Pancreas (tissue), 10 donors: ENCODE measurements around the gene DMAC2. TPM values are rescaled to one million over a fixed set of nuclear protein-coding genes. Genes with fewer than 3 reads are reported as not detected.

Experiments used
- ATAC-seq, 4 donors: fragments of 200-7000 bp; cut with Tn5 transposase; one replicate each; pipeline versions ENCODE4 v1.8.0 to v1.9.1; 2020; ENCODE audit warnings: mild to moderate bottlenecking in 4 of 4, moderate library complexity in 4 of 4
- DNase-seq, 6 donors: peaks; one replicate each; pipeline ENCODE4 v3.0.0-alpha.2; 2020
- FAIRE-seq: peaks from 2 replicates; lab custom pipeline; 2012; peaks lifted over from hg19 to GRCh38; lab: Jason Lieb, UNC
- H3K27ac ChIP-seq, 4 donors: fragments of 200-600 bp; sonication (generic); 1 replicate in 3 of 4; 2 replicates in 1 of 4; pipeline versions ENCODE4 v1.5.0 to v1.8.0; 2020
- H3K27me3 ChIP-seq, 4 donors: fragments of 200-600 bp; one replicate each; pipeline ENCODE4 v1.8.0; 2021
- H3K36me3 ChIP-seq, 3 donors: fragments of 200-600 bp; sonication (generic) in 1 of 3; one replicate each; pipeline versions ENCODE4 v1.5.0 to v1.8.0; 2020 to 2021
- H3K4me1 ChIP-seq, 3 donors: fragments of 200-600 bp; one replicate each; pipeline ENCODE4 v1.8.0; 2021
- H3K4me3 ChIP-seq, 4 donors: fragments of 200-600 bp; sonication (generic) in 2 of 4; one replicate each; pipeline versions ENCODE4 v1.5.0 to v1.8.0; 2020 to 2021
- H3K9me3 ChIP-seq, 4 donors: fragments of 200-600 bp; one replicate each; pipeline ENCODE4 v1.8.0; 2021
- CTCF ChIP-seq, 4 donors: fragments of 200-600 bp; sonication (generic) in 3 of 4; IDR thresholded peaks; one replicate each; pipeline versions ENCODE4 v1.5.0 to v1.8.0; 2021; ENCODE audit warnings: antibody characterized with exemption in 4 of 4
- WGBS, 2 donors: extraction: QIAGEN DNeasy Blood & Tissue Kit; methylation state at CpG; one replicate each; pipeline ENCODE4 v1.1.7; 2013; 5-methylcytosine and 5-hydroxymethylcytosine counted together
- intact Hi-C, 3 donors: fragments of 100-400 bp; cut with DNase I; formaldehyde crosslinking; loops; one replicate each; pipeline versions ENCODE4 v1.11.1 to v1.14.2; 2022
- polyA plus RNA-seq, 2 donors: library from polyadenylated mRNA; stranded (reverse); fragments of 200-250 nt; gene quantifications; one replicate each; pipeline ENCODE4 v1.2.3, GENCODE V29; 2013
- total RNA-seq, 6 donors: library from RNA; stranded (reverse); fragmentation: NEBNext Ultra II Directional in 4 of 6; extraction: Animal tissue kit (Norgen Biotek cat#: 25700) in 4 of 6; gene quantifications; one replicate each; pipeline versions ENCODE4 v1.2.1 to v1.2.4, GENCODE V29; 2021 to 2023
- donor health status: healthy with polysubstance abuse.
- donor health status: DM: no; HTN: no; CAD: no; lungs with moderate emphysema.
- donor health status: DM: no; HTN: no; CAD: no.
- donor health status: control.
- donor health status: control.
- donor health status: Bipolar disorder and iron deficiency.
- donor health status: DM: yes; HTN: yes; CAD: no.
- donor health status: DM: no; HTN: no; CAD: no.
- donor health status: DM: no; HTN: no; CAD: no.
- donor health status: DM: yes; HTN: yes; CAD: no.

DMAC2 gene
- total and polyA plus RNA-seq, 8 donors, result 16.2 to 25.5 (median 23.9) TPM

- no peak for ATAC-seq
- Histone ChIP-seq H3K36me3 (no peaks in the 10 kb centered on the region), H3K27me3 (no peaks in the 10 kb centered on the region), H3K4me3 (no peak overlapping the region), H3K27ac (no peak overlapping the region), H3K9me3 (no peaks in the 10 kb centered on the region), H3K4me1 (peaks cover 0 to 14% (median 0%) of the 10 kb centered on the region in 3 donors)
- 39% methylated on average over 12 of the region's 12 CpGs for WGBS, 2 donors
- DNase-seq, result no peak
- intact Hi-C loops, result no loop called here
- FAIRE-seq, result no peak
- TF ChIP-seq CTCF (IDR thresholded peaks at IDR 0.05), result no peak
Measured at GRCh38 chr19:41403181-41403970, 36.3 kb downstream of the DMAC2 start.

- WGBS, 2 donors, result 81 to 85% methylated on average over 3 of the region's 3 CpGs
- ATAC-seq (no peak), DNase-seq (no peak), FAIRE-seq (no peak)
- no peak overlapping the region for H3K4me3 ChIP-seq
- no peak for TF ChIP-seq CTCF (IDR thresholded peaks at IDR 0.05)
- no peak overlapping the region for H3K27ac ChIP-seq
- H3K9me3 ChIP-seq, result no peaks in the 10 kb centered on the region
- H3K4me1 ChIP-seq, result peaks cover 0 to 12% (median 0%) of the 10 kb centered on the region in 3 donors
- intact Hi-C loops, result no loop called here
- H3K36me3 ChIP-seq, result no peaks in the 10 kb centered on the region
- no peaks in the 10 kb centered on the region for H3K27me3 ChIP-seq
Measured at GRCh38 chr19:41402010-41402409, 37.7 kb downstream of the DMAC2 start.

GRCh38 chr19:41401483-41401882 lies 38.2 kb downstream of the DMAC2 start:
- Histone ChIP-seq H3K4me1 (peaks cover 0 to 12% (median 0%) of the 10 kb centered on the region in 3 donors), H3K27me3 (no peaks in the 10 kb centered on the region), H3K36me3 (no peaks in the 10 kb centered on the region), H3K27ac (no peak overlapping the region), H3K9me3 (no peaks in the 10 kb centered on the region), H3K4me3 (no peak overlapping the region)
- no peak for DNase-seq
- FAIRE-seq, result no peak
- intact Hi-C loops, result no loop called here
- no peak for ATAC-seq
- TF ChIP-seq CTCF (IDR thresholded peaks at IDR 0.05), result no peak
- 77% methylated on average over 4 of the region's 4 CpGs for WGBS, 2 donors

GRCh38 chr19:41399525-41399924 lies 40.2 kb downstream of the DMAC2 start:
- H3K27ac ChIP-seq, result no peak overlapping the region
- no peaks in the 10 kb centered on the region for H3K27me3 ChIP-seq
- H3K4me3 ChIP-seq, result no peak overlapping the region
- 84 to 95% methylated on average over 2 of the region's 2 CpGs for WGBS, 2 donors
- intact Hi-C loops, result no loop called here
- FAIRE-seq, result no peak
- peaks cover 0 to 19% (median 9%) of the 10 kb centered on the region in 3 donors for H3K4me1 ChIP-seq
- TF ChIP-seq CTCF (IDR thresholded peaks at IDR 0.05), result no peak
- DNase-seq, result no peak
- no peak for ATAC-seq
- no peaks in the 10 kb centered on the region for H3K36me3 ChIP-seq
- no peaks in the 10 kb centered on the region for H3K9me3 ChIP-seq

- DNase-seq (no peak), ATAC-seq (no peak), FAIRE-seq (no peak)
- Histone ChIP-seq H3K36me3 (no peaks in the 10 kb centered on the region), H3K9me3 (no peaks in the 10 kb centered on the region), H3K4me3 (peak overlapping the region in 2 of 4 donors; percentile 87 to 95), H3K27me3 (no peaks in the 10 kb centered on the region), H3K4me1 (peaks cover 0 to 19% (median 9%) of the 10 kb centered on the region in 3 donors), H3K27ac (no peak overlapping the region)
- WGBS, 2 donors, result 42 to 53% methylated on average over 3 of the region's 3 CpGs
- intact Hi-C loops, result no loop called here
- no peak for TF ChIP-seq CTCF (IDR thresholded peaks at IDR 0.05)
Measured at GRCh38 chr19:41399091-41399490, 40.6 kb downstream of the DMAC2 start.
